Pancreas (tissue), 10 donors: ENCODE measurements around the gene SLC5A9. TPM values are rescaled to one million over a fixed set of nuclear protein-coding genes. Genes with fewer than 3 reads are reported as not detected.

ENCODE experiments used
- ATAC-seq, 4 donors: fragments of 200-7000 bp; cut with Tn5 transposase; one replicate each; pipeline versions ENCODE4 v1.8.0 to v1.9.1; 2020; ENCODE audit warnings: mild to moderate bottlenecking in 4 of 4, moderate library complexity in 4 of 4
- DNase-seq, 6 donors: peaks; one replicate each; pipeline ENCODE4 v3.0.0-alpha.2; 2020
- FAIRE-seq: peaks from 2 replicates; lab custom pipeline; 2012; peaks lifted over from hg19 to GRCh38; lab: Jason Lieb, UNC
- H3K27ac ChIP-seq, 4 donors: fragments of 200-600 bp; sonication (generic); 1 replicate in 3 of 4; 2 replicates in 1 of 4; pipeline versions ENCODE4 v1.5.0 to v1.8.0; 2020
- H3K27me3 ChIP-seq, 4 donors: fragments of 200-600 bp; one replicate each; pipeline ENCODE4 v1.8.0; 2021
- H3K36me3 ChIP-seq, 3 donors: fragments of 200-600 bp; sonication (generic) in 1 of 3; one replicate each; pipeline versions ENCODE4 v1.5.0 to v1.8.0; 2020 to 2021
- H3K4me1 ChIP-seq, 3 donors: fragments of 200-600 bp; one replicate each; pipeline ENCODE4 v1.8.0; 2021
- H3K4me3 ChIP-seq, 4 donors: fragments of 200-600 bp; sonication (generic) in 2 of 4; one replicate each; pipeline versions ENCODE4 v1.5.0 to v1.8.0; 2020 to 2021
- H3K9me3 ChIP-seq, 4 donors: fragments of 200-600 bp; one replicate each; pipeline ENCODE4 v1.8.0; 2021
- CTCF ChIP-seq, 4 donors: fragments of 200-600 bp; sonication (generic) in 3 of 4; IDR thresholded peaks; one replicate each; pipeline versions ENCODE4 v1.5.0 to v1.8.0; 2021; ENCODE audit warnings: antibody characterized with exemption in 4 of 4
- whole genome bisulfite sequencing, 2 donors: extraction: QIAGEN DNeasy Blood & Tissue Kit; methylation state at CpG; one replicate each; pipeline ENCODE4 v1.1.7; 2013; 5-methylcytosine and 5-hydroxymethylcytosine counted together
- intact Hi-C, 3 donors: fragments of 100-400 bp; cut with DNase I; formaldehyde crosslinking; loops; one replicate each; pipeline versions ENCODE4 v1.11.1 to v1.14.2; 2022
- polyA plus RNA-seq, 2 donors: library from polyadenylated mRNA; stranded (reverse); fragments of 200-250 nt; gene quantifications; one replicate each; pipeline ENCODE4 v1.2.3, GENCODE V29; 2013
- total RNA-seq, 6 donors: library from RNA; stranded (reverse); fragmentation: NEBNext Ultra II Directional in 4 of 6; extraction: Animal tissue kit (Norgen Biotek cat#: 25700) in 4 of 6; gene quantifications; one replicate each; pipeline versions ENCODE4 v1.2.1 to v1.2.4, GENCODE V29; 2021 to 2023
- donor health status: healthy with polysubstance abuse.
- donor health status: DM: no; HTN: no; CAD: no; lungs with moderate emphysema.
- donor health status: DM: no; HTN: no; CAD: no.
- donor health status: control.
- donor health status: control.
- donor health status: Bipolar disorder and iron deficiency.
- donor health status: DM: yes; HTN: yes; CAD: no.
- donor health status: DM: no; HTN: no; CAD: no.
- donor health status: DM: no; HTN: no; CAD: no.
- donor health status: DM: yes; HTN: yes; CAD: no.

Gene SLC5A9
- total and polyA plus RNA-seq, 8 donors = 1.4 to 20.9 (median 4.6) TPM

GRCh38 chr1:48221122-48221521 is 1.4 kb upstream of the SLC5A9 start:
- no peak overlapping the region for H3K27ac ChIP-seq
- no peak for ATAC-seq
- no peaks in the 10 kb centered on the region for H3K36me3 ChIP-seq
- H3K9me3 ChIP-seq = no peaks in the 10 kb centered on the region
- intact Hi-C loops = no loop called here
- no peaks in the 10 kb centered on the region for H3K4me1 ChIP-seq
- no peak overlapping the region for H3K4me3 ChIP-seq
- DNase-seq = no peak
- no peak for TF ChIP-seq CTCF (IDR thresholded peaks at IDR 0.05)
- FAIRE-seq = no peak
- no peaks in the 10 kb centered on the region for H3K27me3 ChIP-seq
- WGBS, 2 donors = 58 to 72% methylated on average over 3 of the region's 3 CpGs

GRCh38 chr1:48221657-48222056 is 859 bp upstream of the SLC5A9 start:
- intact Hi-C loops = no loop called here
- WGBS, 2 donors = 80 to 89% methylated on average over 3 of the region's 3 CpGs
- Histone ChIP-seq H3K4me3 (no peak overlapping the region), H3K4me1 (no peaks in the 10 kb centered on the region), H3K27me3 (no peaks in the 10 kb centered on the region), H3K36me3 (no peaks in the 10 kb centered on the region), H3K27ac (peak overlapping the region in 1 of 4 donors; percentile 15), H3K9me3 (no peaks in the 10 kb centered on the region)
- TF ChIP-seq CTCF (IDR thresholded peaks at IDR 0.05) = no peak
- DNase-seq = no peak
- no peak for ATAC-seq
- no peak for FAIRE-seq

- Histone ChIP-seq H3K4me3 (no peak overlapping the region), H3K4me1 (no peaks in the 10 kb centered on the region), H3K27me3 (no peaks in the 10 kb centered on the region), H3K36me3 (no peaks in the 10 kb centered on the region), H3K27ac (peak overlapping the region in 3 of 4 donors; percentile 46 to 71 (median 64)), H3K9me3 (no peaks in the 10 kb centered on the region)
- DNase-seq (peak in 3 of 6 donors; percentile 25 to 53 (median 49)), FAIRE-seq (no peak), ATAC-seq (peak; percentile 38 to 69 (median 64))
- intact Hi-C loops = no loop called here
- WGBS, 2 donors = 53 to 58% methylated on average over 7 of the region's 7 CpGs
- no peak for TF ChIP-seq CTCF (IDR thresholded peaks at IDR 0.05)
These were observed 1.1 kb downstream of the SLC5A9 start for GRCh38 chr1:48223366-48224240.

- no peaks in the 10 kb centered on the region for H3K27me3 ChIP-seq
- WGBS, 2 donors = 85 to 90% methylated on average over 6 of the region's 6 CpGs
- H3K36me3 ChIP-seq = no peaks in the 10 kb centered on the region
- DNase-seq = no peak
- FAIRE-seq = no peak
- no peak overlapping the region for H3K4me3 ChIP-seq
- intact Hi-C loops = no loop called here
- no peak overlapping the region for H3K27ac ChIP-seq
- H3K4me1 ChIP-seq = no peaks in the 10 kb centered on the region
- no peak for ATAC-seq
- H3K9me3 ChIP-seq = no peaks in the 10 kb centered on the region
- no peak for TF ChIP-seq CTCF (IDR thresholded peaks at IDR 0.05)
These were observed 2.3 kb downstream of the SLC5A9 start for GRCh38 chr1:48224791-48225190.

GRCh38 chr1:48225579-48225978 is 3.1 kb downstream of the SLC5A9 start:
- no peak overlapping the region for H3K27ac ChIP-seq
- no peaks in the 10 kb centered on the region for H3K4me1 ChIP-seq
- DNase-seq (no peak), FAIRE-seq (no peak), ATAC-seq (no peak)
- no peaks in the 10 kb centered on the region for H3K9me3 ChIP-seq
- WGBS, 2 donors = 68 to 83% methylated on average over 6 of the region's 6 CpGs
- no peak for TF ChIP-seq CTCF (IDR thresholded peaks at IDR 0.05)
- H3K27me3 ChIP-seq = no peaks in the 10 kb centered on the region
- no peaks in the 10 kb centered on the region for H3K36me3 ChIP-seq
- intact Hi-C loops = no loop called here
- no peak overlapping the region for H3K4me3 ChIP-seq
